Endometrial microvascular endothelial cells (primary cell): ENCODE measurements around the gene FAM120B. TPM values are rescaled to one million over a fixed set of nuclear protein-coding genes. Genes with fewer than 3 reads are reported as not detected.
"Not testable (repeated sequence)": the region's sequence is repeated elsewhere in the genome, so short reads cannot be mapped to it uniquely, and the experiment has no call there.

ENCODE experiments used
- in situ Hi-C: cut with HindIII; loops from 2 replicates; pipeline ENCODE4 v1.10.0; 2017; ENCODE audit warnings: low sequenced_read_pairs, low pct_unique_long_range_greater_than_20kb; ENCODE audit errors: inconsistent ontology term
- total RNA-seq: library from RNA; depleted of rRNA; stranded (reverse); fragments of >200 nt; gene quantifications from one replicate; pipeline ENCODE4 v1.2.3, GENCODE V29; 2015; ENCODE audit errors: inconsistent ontology term

The FAM120B gene
- total RNA-seq, 1 donor from 2014 or later = 20.0 TPM

DNA sequence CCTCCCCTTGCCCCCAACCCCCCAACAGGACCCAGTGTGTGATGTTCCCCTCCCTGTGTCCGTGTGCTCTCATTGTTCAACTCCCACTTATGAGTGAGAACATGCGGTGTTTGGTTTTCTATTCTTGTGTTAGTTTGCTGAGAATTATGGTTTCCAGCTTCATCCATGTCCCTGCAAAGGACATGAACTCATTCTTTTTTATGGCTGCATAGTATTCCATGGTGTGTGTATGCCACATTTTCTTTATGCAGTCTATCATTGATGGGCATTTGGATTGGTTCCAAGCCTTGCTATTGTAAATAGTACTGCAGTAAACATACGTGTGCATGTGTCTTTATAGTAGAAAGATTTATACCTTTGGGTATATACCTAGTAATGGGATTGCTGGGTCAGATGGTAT is 28.6 kb downstream of the FAM120B start:
- in situ Hi-C loops = not testable (repeated sequence)

DNA sequence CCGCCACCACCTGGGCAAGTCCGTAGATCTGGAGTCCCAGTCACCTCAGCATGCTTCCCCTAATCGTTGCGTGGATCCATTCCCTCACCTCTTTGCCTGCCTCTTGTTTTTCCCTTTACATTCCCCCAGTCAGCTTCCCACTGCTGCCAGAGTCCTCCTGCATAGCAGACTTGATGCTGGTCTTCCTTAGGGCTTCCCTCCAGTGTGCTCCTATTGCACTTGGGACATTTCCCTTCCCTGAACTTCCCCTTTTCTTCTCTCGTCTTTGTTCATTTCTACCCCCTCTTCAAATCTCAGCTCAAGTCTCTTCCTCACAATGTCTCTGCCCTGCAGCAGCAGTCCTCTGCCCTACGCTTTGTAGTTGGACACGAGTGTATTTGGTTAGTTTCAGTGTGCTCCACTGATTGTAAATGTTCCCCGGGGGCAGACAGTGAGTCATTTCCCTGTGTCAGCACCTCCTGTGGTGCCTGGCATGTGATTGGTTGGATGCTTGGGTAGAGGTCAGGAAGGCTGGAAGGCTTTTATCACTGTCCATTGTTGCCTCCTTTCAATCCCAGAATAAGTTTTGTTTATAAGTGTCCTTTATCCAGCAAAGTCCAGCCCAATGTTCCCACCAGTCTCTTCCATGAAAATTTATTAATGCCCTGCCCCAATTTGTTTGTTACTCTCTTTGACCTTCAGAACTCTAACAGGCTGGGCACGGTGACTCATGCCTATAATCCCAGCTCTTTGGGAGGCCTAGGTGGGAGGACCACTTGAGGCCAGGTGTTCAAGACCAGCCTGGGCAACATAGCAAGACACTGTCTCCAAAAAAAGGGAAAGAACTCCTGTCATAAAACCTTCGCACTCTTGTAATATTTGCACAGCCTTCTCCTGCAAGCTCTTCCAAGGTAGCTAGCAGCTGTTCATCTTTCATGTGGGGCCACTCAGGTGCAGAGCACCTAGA is 38.3 kb downstream of the FAM120B start:
- in situ Hi-C loops = no loop called here

DNA sequence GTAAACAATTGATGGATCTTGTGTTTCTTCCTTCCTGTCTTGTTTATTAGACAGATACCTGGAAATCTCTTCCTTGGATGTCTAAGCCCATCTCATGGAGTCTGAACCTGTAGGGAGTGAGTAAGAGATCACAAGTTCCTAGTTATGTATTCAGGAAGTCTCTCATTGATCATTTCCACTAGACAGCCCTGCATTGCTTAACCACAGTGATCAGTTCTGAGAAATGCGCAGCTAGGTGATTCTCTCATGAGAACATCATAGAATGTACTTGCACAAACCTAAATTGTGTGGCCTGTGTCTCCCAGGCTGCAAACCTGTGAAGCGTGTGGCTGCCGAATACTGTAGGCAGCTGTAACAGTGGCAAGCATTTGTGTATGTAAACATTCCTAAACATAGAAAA is 39.1 kb downstream of the FAM120B start:
- in situ Hi-C loops = no loop called here

DNA sequence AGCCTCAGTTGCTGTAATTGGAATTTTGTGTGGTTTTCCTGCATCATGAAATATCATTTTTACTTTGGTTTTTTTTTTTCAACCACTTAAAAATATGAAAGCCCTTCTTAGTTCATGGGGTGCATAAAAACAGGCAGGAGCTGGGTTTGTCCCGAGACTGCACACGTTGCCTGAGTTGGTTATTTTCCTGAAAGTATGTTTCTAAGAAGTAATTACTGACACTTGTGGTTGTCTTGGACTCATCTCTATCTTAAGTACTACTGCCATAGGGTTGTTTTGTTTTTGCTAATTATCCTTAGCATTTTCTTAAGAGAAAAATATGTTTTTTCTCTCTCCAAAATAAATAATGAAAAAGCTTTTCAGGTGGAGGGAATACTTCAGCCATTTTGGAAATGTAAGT is 40.1 kb downstream of the FAM120B start:
- in situ Hi-C loops = no loop called here

GRCh38 chr6:170347091-170347490 is 40.5 kb downstream of the FAM120B start:
- in situ Hi-C loops = no loop called here

DNA sequence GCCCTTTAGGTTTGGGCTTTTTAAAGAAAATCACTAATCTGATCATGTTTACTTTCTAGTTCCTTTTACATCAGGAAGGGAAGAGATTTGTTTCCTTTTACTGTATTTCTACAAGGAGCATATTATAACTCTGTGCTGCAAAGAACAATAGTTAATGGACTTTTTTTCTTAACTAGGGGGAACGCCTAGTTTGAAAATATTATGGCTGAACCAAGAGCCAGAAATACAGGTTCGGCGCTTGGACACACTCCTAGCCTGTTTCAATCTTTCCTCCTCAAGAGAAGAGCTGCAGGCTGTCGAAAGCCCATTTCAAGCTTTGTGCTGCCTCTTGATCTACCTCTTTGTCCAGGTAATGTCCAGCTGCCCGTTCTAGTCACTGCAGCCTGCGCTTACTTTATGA is 41.4 kb downstream of the FAM120B start:
- in situ Hi-C loops = no loop called here

GRCh38 chr6:170351456-170351855 is 44.9 kb downstream of the FAM120B start:
- in situ Hi-C loops = not testable (repeated sequence)

GRCh38 chr6:170355190-170355589 is 48.6 kb downstream of the FAM120B start:
- in situ Hi-C loops = not testable (repeated sequence)

- in situ Hi-C loops = no loop called here
Measured at GRCh38 chr6:170355661-170356060, 49.1 kb downstream of the FAM120B start.

GRCh38 chr6:170357812-170358211 is 51.3 kb downstream of the FAM120B start:
- in situ Hi-C loops = no loop called here

GRCh38 chr6:170358496-170358895 is 51.9 kb downstream of the FAM120B start:
- in situ Hi-C loops = no loop called here

- in situ Hi-C loops = no loop called here
Measured at GRCh38 chr6:170360476-170360875, 53.9 kb downstream of the FAM120B start.

GRCh38 chr6:170361335-170361734 is 54.8 kb downstream of the FAM120B start:
- in situ Hi-C loops = no loop called here

DNA sequence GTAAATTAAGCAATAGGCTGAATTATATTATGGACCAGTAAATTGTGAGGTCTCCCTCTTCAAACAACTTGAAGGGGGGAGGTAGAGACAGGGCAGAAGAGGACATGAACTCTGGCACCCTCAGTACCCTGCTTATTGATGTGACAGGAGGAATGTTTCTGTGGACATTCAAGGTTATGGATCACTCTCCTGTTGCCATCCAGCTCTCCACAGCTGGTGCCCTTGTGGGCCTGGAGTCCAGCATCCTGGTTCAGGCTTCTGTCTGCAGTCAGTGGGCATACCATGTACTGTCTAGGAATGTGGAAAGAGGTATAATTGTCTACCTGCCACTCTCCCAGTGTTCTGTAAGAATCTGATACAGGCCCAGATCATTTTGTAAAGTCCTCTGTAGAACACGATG is 55.6 kb downstream of the FAM120B start:
- in situ Hi-C loops = no loop called here

DNA sequence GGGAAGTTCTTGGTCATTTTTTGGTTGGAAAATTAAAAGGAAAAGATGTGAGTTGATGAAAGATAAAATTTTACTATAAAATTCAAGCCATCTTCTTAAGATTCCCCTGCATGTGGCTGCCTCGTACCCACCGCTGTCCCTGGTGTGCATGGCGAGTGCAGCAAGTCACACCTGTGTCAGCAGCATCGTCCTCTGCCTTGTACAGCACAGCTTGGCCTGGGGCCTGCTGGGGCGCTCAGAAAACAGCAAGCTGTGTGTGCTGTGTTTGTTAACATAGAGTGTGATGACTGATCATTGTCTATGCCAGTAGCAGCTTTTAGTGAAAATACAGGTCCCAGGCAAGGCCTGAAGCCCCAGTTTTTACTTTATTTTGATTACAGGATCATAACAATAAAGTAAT is 56.7 kb downstream of the FAM120B start:
- in situ Hi-C loops = no loop called here

DNA sequence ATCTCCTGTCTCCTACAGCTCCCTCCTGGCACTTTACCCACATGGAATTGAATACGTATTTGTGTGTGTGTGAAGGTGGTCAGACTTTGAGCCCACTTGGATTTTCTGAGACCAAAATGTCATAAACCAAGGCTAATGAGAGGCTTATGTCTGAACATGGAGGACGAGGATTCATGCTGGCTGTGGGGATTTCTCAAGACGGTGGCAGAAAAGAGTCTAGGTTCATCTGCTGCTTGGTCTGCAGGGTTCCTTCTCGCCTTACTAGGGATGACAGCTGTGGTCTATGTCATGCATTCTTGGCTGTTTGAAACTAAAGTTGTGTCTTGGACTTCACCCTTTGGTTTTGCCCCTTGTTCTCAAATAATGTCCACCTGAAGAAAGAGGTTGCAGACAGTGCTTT is 58.6 kb downstream of the FAM120B start:
- in situ Hi-C loops = no loop called here

DNA sequence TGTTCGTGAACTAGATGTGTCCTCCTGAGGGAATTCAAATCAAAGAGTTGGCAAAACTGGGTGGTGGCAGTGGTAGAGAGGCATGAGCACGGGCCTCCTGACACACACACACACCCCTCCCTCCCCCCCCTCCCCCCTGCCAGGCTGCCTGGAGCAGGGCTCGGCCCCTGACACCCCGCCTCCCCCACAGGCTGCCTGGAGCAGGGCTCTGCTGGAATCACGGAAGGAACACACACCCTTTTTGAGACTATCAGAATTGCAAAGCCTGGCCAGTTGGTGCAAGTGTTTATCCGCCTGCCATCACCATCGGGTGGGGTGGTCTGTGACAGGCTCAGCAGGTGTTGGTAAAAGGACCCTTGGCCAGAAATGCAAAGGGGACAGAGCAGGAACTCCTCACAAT is 59.0 kb downstream of the FAM120B start:
- in situ Hi-C loops = no loop called here

DNA sequence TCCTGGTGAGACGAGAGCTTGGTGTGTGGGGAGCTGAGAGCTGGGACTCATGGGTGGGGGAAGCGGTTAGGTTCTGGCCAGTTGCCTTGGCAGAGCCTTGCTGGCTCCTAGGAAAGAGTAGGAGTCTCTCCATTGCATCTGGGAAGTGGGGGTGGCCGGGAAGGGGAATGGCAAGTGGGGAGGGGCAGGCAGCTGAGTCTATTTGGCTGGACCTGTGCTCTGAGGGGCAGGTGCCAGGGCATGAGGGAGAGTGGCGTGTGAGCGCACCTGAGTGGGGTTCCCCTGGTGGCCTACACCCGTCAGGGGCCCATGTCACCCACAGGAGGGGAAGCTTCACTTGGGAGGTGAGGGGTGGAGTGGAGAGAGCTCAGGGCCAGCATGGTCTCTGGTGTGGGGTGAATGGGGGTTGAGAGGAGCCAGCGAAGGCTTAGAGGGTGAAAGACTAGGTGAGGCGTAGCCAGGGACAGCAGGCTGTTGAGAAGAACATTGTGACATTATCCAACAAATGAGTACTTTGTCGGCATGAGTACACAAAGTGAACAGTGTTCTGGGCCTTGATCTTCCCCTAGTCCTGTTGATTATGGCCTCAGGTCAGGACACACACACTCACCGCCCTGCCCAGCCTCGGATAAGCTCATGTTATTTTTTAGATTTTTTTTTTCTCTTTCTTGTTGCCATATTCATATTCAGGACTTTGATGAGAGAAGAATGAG is 59.8 kb downstream of the FAM120B start:
- in situ Hi-C loops = no loop called here

GRCh38 chr6:170367241-170367640 is 60.7 kb downstream of the FAM120B start:
- in situ Hi-C loops = no loop called here

- in situ Hi-C loops = no loop called here
Measured at GRCh38 chr6:170368544-170368943, 62.0 kb downstream of the FAM120B start.
